ENCODE measurements around the gene NFU1.

GRCh38 chr2:69356471-69356870 lies 80.8 kb downstream of the NFU1 start:
- TF ChIP-seq CTCF (IDR thresholded peaks at IDR 0.05; ENCODE audit: insufficient read depth, low read length, poor library complexity, severe bottlenecking) (no peak), EZH2phosphoT487 (conservative IDR thresholded peaks at IDR 0.05; ENCODE audit: low read length) (no peak)

All from SU-DHL-6 (cell line).